BLaER1 (cell line): ENCODE results near the gene OR2V2.
"Not testable (repeated sequence)": the region's sequence is repeated elsewhere in the genome, so short reads cannot be mapped to it uniquely, and the experiment has no call there.

Source experiments
- H3K27ac ChIP-seq: shearing (Covaris generic); formaldehyde crosslinking; 2 replicates; pipeline ENCODE4 v1.8.1; 2022
- H3K27me3 ChIP-seq: shearing (Covaris generic); formaldehyde crosslinking; 2 replicates; pipeline ENCODE4 v1.8.1; 2022
- H3K36me3 ChIP-seq: shearing (Covaris generic); formaldehyde crosslinking; 2 replicates; pipeline ENCODE4 v1.8.1; 2022
- H3K4me1 ChIP-seq: shearing (Covaris generic); formaldehyde crosslinking; 2 replicates; pipeline ENCODE4 v1.8.1; 2022
- H3K4me2 ChIP-seq: shearing (Covaris generic); formaldehyde crosslinking; 2 replicates; pipeline ENCODE4 v1.8.1; 2022
- H3K4me3 ChIP-seq: shearing (Covaris generic); formaldehyde crosslinking; 2 replicates; pipeline ENCODE4 v1.8.1; 2022
- H3K9ac ChIP-seq: shearing (Covaris generic); formaldehyde crosslinking; 2 replicates; pipeline ENCODE4 v1.8.1; 2022
- H3K9me3 ChIP-seq: shearing (Covaris generic); formaldehyde crosslinking; 2 replicates; pipeline ENCODE4 v1.8.1; 2022
- H4K20me1 ChIP-seq: shearing (Covaris generic); formaldehyde crosslinking; 2 replicates; pipeline ENCODE4 v1.8.1; 2022
- Cebpa-rat ChIP-seq: shearing (Covaris generic); IDR thresholded peaks from 2 replicates; pipeline ENCODE4 v1.8.1; 2022

Gene OR2V2

GRCh38 chr5:181170996-181171395 is 23.6 kb downstream of the OR2V2 start:
- no peak for TF ChIP-seq Cebpa-rat
- Histone ChIP-seq H3K4me2 (peak overlapping the region; percentile 76), H3K36me3 (no peaks in the 10 kb centered on the region), H3K9me3 (0 out of 2 replicates have a peak, but pooled peaks cover 6% of the 10 kb centered on the region), H3K4me1 (peaks cover 72% of the 10 kb centered on the region), H3K27me3 (no peaks in the 10 kb centered on the region), H3K27ac (no peak overlapping the region), H3K9ac (no peak overlapping the region), H4K20me1 (no peaks in the 10 kb centered on the region), H3K4me3 (no peak overlapping the region)

GRCh38 chr5:181171782-181172181 is 24.4 kb downstream of the OR2V2 start:
- Histone ChIP-seq H4K20me1 (no peaks in the 10 kb centered on the region), H3K36me3 (no peaks in the 10 kb centered on the region), H3K27ac (no peak overlapping the region), H3K27me3 (no peaks in the 10 kb centered on the region), H3K4me3 (no peak overlapping the region), H3K4me1 (peaks cover 66% of the 10 kb centered on the region), H3K9ac (no peak overlapping the region), H3K9me3 (0 out of 2 replicates have a peak, but pooled peaks cover 6% of the 10 kb centered on the region), H3K4me2 (peak overlapping the region; percentile 76)
- no peak for TF ChIP-seq Cebpa-rat

- Histone ChIP-seq H3K4me1 (peaks cover 53% of the 10 kb centered on the region), H3K27me3 (no peaks in the 10 kb centered on the region)
- TF ChIP-seq Cebpa-rat: no peak
Observed at GRCh38 chr5:181173027-181173419, 25.6 kb downstream of the OR2V2 start.

GRCh38 chr5:181173420-181174342 is 26.3 kb downstream of the OR2V2 start:
- H3K4me1 ChIP-seq: peaks cover 47% of the 10 kb centered on the region
- peak overlapping the region; percentile 62 for H3K4me3 ChIP-seq
- no peak for TF ChIP-seq Cebpa-rat
- no peaks in the 10 kb centered on the region for H3K27me3 ChIP-seq
- H3K4me2 ChIP-seq: peak overlapping the region; percentile 76
- peak overlapping the region; percentile 57 for H3K9ac ChIP-seq
- no peaks in the 10 kb centered on the region for H3K36me3 ChIP-seq
- H4K20me1 ChIP-seq: no peaks in the 10 kb centered on the region
- H3K27ac ChIP-seq: peak overlapping the region; percentile 65
- H3K9me3 ChIP-seq: 0 out of 2 replicates have a peak, but pooled peaks cover 6% of the 10 kb centered on the region

More at GRCh38 chr5:181173027-181173419, 25.6 kb downstream of the OR2V2 start:
- peak overlapping the region; percentile 76 for H3K4me2 ChIP-seq
- H3K9me3 ChIP-seq: 0 out of 2 replicates have a peak, but pooled peaks cover 6% of the 10 kb centered on the region
- peak overlapping the region; percentile 65 for H3K27ac ChIP-seq
- peak overlapping the region; percentile 62 for H3K4me3 ChIP-seq
- H3K36me3 ChIP-seq: no peaks in the 10 kb centered on the region
- no peaks in the 10 kb centered on the region for H4K20me1 ChIP-seq
- H3K9ac ChIP-seq: peak overlapping the region; percentile 57

- no peaks in the 10 kb centered on the region for H3K27me3 ChIP-seq
- H3K4me1 ChIP-seq: peaks cover 31% of the 10 kb centered on the region
- no peak overlapping the region for H3K4me3 ChIP-seq
- TF ChIP-seq Cebpa-rat: no peak
- H4K20me1 ChIP-seq: no peaks in the 10 kb centered on the region
- H3K4me2 ChIP-seq: no peak overlapping the region
- H3K9me3 ChIP-seq: 0 out of 2 replicates have a peak, but pooled peaks cover 6% of the 10 kb centered on the region
- no peak overlapping the region for H3K9ac ChIP-seq
- no peaks in the 10 kb centered on the region for H3K36me3 ChIP-seq
- no peak overlapping the region for H3K27ac ChIP-seq
Observed at GRCh38 chr5:181176254-181176952, 29.0 kb downstream of the OR2V2 start.

- not testable (repeated sequence) for H3K9ac ChIP-seq
Observed at GRCh38 chr5:181177559-181177958, 30.2 kb downstream of the OR2V2 start.

GRCh38 chr5:181181650-181182565 is 34.5 kb downstream of the OR2V2 start:
- H3K9ac ChIP-seq: no peak overlapping the region
- no peak for TF ChIP-seq Cebpa-rat
- peak overlapping the region; percentile 55 for H3K4me2 ChIP-seq

More at GRCh38 chr5:181177559-181177958, 30.2 kb downstream of the OR2V2 start:
- H4K20me1 ChIP-seq, H3K36me3 ChIP-seq, H3K9me3 ChIP-seq, H3K4me3 ChIP-seq, H3K4me2 ChIP-seq, H3K27ac ChIP-seq, H3K27me3 ChIP-seq: not testable (repeated sequence)
- peaks cover 26% of the 10 kb centered on the region for H3K4me1 ChIP-seq

GRCh38 chr5:181182651-181183050 is 35.3 kb downstream of the OR2V2 start:
- H3K4me3 ChIP-seq: peak overlapping the region; percentile 22; the same call in 1 of the 2 replicates
- no peaks in the 10 kb centered on the region for H3K36me3 ChIP-seq
- peaks cover 46% of the 10 kb centered on the region for H3K4me1 ChIP-seq
- no peak overlapping the region for H3K27ac ChIP-seq
- H4K20me1 ChIP-seq: no peaks in the 10 kb centered on the region
- TF ChIP-seq Cebpa-rat: no peak
- H3K4me2 ChIP-seq: peak overlapping the region; percentile 55
- no peaks in the 10 kb centered on the region for H3K9me3 ChIP-seq
- H3K27me3 ChIP-seq: no peaks in the 10 kb centered on the region
- H3K9ac ChIP-seq: no peak overlapping the region

More at GRCh38 chr5:181181650-181182565, 34.5 kb downstream of the OR2V2 start:
- Histone ChIP-seq H3K27me3 (no peaks in the 10 kb centered on the region), H4K20me1 (no peaks in the 10 kb centered on the region), H3K36me3 (no peaks in the 10 kb centered on the region), H3K9me3 (no peaks in the 10 kb centered on the region), H3K4me1 (peaks cover 39% of the 10 kb centered on the region), H3K27ac (no peak overlapping the region), H3K4me3 (no peak overlapping the region)

- Histone ChIP-seq H4K20me1 (no peaks in the 10 kb centered on the region), H3K27me3 (no peaks in the 10 kb centered on the region), H3K4me2 (peak overlapping the region; percentile 73), H3K9me3 (no peaks in the 10 kb centered on the region), H3K4me1 (peaks cover 48% of the 10 kb centered on the region), H3K36me3 (no peaks in the 10 kb centered on the region), H3K4me3 (peak overlapping the region; percentile 68), H3K27ac (peak overlapping the region; percentile 85), H3K9ac (peak overlapping the region; percentile 82)
- no peak for TF ChIP-seq Cebpa-rat
Observed at GRCh38 chr5:181184845-181185216, 37.4 kb downstream of the OR2V2 start.
